ENCODE results near the gene NSA2. TPM values are rescaled to one million over a fixed set of nuclear protein-coding genes. Genes with fewer than 3 reads are reported as not detected.
"Not testable (repeated sequence)": the region's sequence is repeated elsewhere in the genome, so short reads cannot be mapped to it uniquely, and the experiment has no call there.

The NSA2 gene
- total RNA-seq (2014; rRNA removed; shearing (Covaris generic)) = 87.8 and 102 TPM in 2 replicates

GRCh38 chr5:74766849-74767578 is at the start of gene NSA2, which contains the start of gene GFM2:
TSS of gene NSA2 (plus strand) at chr5:74767249. CDS start at chr5:74767361, 112 bp downstream.
TSS of gene GFM2 (minus strand) at chr5:74767117. CDS start at chr5:74763742, 3,375 bp downstream.
- DNase-seq (ENCODE audit: low read depth) = peak; percentile 89

- no peak for DNase-seq (ENCODE audit: low read depth)
Measured at GRCh38 chr5:74717596-74717995, 49.5 kb upstream of the NSA2 start.

- no peak for DNase-seq (ENCODE audit: low read depth)
Measured at GRCh38 chr5:74722271-74722670, 44.8 kb upstream of the NSA2 start.

GRCh38 chr5:74725331-74725730 is 41.7 kb upstream of the NSA2 start:
- DNase-seq (ENCODE audit: low read depth) = peak; percentile 8

- DNase-seq (ENCODE audit: low read depth) = no peak
Measured at GRCh38 chr5:74736759-74737158, 30.3 kb upstream of the NSA2 start.

GRCh38 chr5:74738406-74738805 is 28.6 kb upstream of the NSA2 start:
- no peak for DNase-seq (ENCODE audit: low read depth)

GRCh38 chr5:74748742-74749141 is 18.3 kb upstream of the NSA2 start:
- DNase-seq (ENCODE audit: low read depth) = not testable (repeated sequence)

GRCh38 chr5:74761241-74761640 is 5.8 kb upstream of the NSA2 start:
- peak; percentile 64 for DNase-seq (ENCODE audit: low read depth)

GRCh38 chr5:74762599-74762998 is 4.5 kb upstream of the NSA2 start:
- DNase-seq (ENCODE audit: low read depth) = peak; percentile 97

- DNase-seq (ENCODE audit: low read depth) = peak; percentile 3
Measured at GRCh38 chr5:74763504-74763903, 3.5 kb upstream of the NSA2 start.

- DNase-seq (ENCODE audit: low read depth) = peak; percentile 61
Measured at GRCh38 chr5:74765201-74765600, 1.8 kb upstream of the NSA2 start.

GRCh38 chr5:74765929-74766328 is 1.1 kb upstream of the NSA2 start:
- DNase-seq (ENCODE audit: low read depth) = no peak

- peak; percentile 19 for DNase-seq (ENCODE audit: low read depth)
Measured at GRCh38 chr5:74766418-74766848, 616 bp upstream of the NSA2 start.

GRCh38 chr5:74767579-74767913 is 497 bp downstream of the NSA2 start:
- peak; percentile 50 for DNase-seq (ENCODE audit: low read depth)

GRCh38 chr5:74772359-74772758 is 5.3 kb downstream of the NSA2 start:
- no peak for DNase-seq (ENCODE audit: low read depth)

- no peak for DNase-seq (ENCODE audit: low read depth)
Measured at GRCh38 chr5:74778609-74779008, 11.6 kb downstream of the NSA2 start.

GRCh38 chr5:74786851-74787250 is 19.8 kb downstream of the NSA2 start:
- no peak for DNase-seq (ENCODE audit: low read depth)

GRCh38 chr5:74787424-74787823 is 20.4 kb downstream of the NSA2 start:
- DNase-seq (ENCODE audit: low read depth) = no peak

- DNase-seq (ENCODE audit: low read depth) = not testable (repeated sequence)
Measured at GRCh38 chr5:74791669-74792068, 24.6 kb downstream of the NSA2 start.

GRCh38 chr5:74798977-74799911 is 32.2 kb downstream of the NSA2 start:
- peak; percentile 30 for DNase-seq (ENCODE audit: low read depth)

GRCh38 chr5:74801197-74801596 is 34.1 kb downstream of the NSA2 start:
- DNase-seq (ENCODE audit: low read depth) = no peak

- peak; percentile 31 for DNase-seq (ENCODE audit: low read depth)
Measured at GRCh38 chr5:74801941-74802340, 34.9 kb downstream of the NSA2 start.

- peak; percentile 92 for DNase-seq (ENCODE audit: low read depth)
Measured at GRCh38 chr5:74810915-74811314, 43.9 kb downstream of the NSA2 start.
